OCI-M1 (cell line): ENCODE results near the gene PLK5.
"Not testable (repeated sequence)": the region's sequence is repeated elsewhere in the genome, so short reads cannot be mapped to it uniquely, and the experiment has no call there.

ENCODE experiments used
- DNase-seq: peaks from one replicate; lab custom pipeline; 2025; lab: John Stamatoyannopoulos, UW

PLK5 gene

GRCh38 chr19:1523412-1524286 lies at the start of gene PLK5:
Gene PLK5, plus strand, starts transcription at chr19:1524077. Its CDS starts 2,920 bp downstream, at chr19:1526997.
- DNase-seq = no peak

- DNase-seq = no peak
These were observed 49.0 kb upstream of the PLK5 start for GRCh38 chr19:1474765-1475351.

GRCh38 chr19:1475751-1476437 lies 48.0 kb upstream of the PLK5 start:
- no peak for DNase-seq

- DNase-seq = not testable (repeated sequence)
These were observed 46.8 kb upstream of the PLK5 start for GRCh38 chr19:1477056-1477455.

GRCh38 chr19:1478934-1479707 lies 44.8 kb upstream of the PLK5 start, which contains the start of gene C19orf25:
Gene C19orf25, minus strand, starts transcription at chr19:1479215. Its CDS starts 312 bp downstream, at chr19:1478903.
- DNase-seq = peak; percentile 94

- no peak for DNase-seq
These were observed 42.5 kb upstream of the PLK5 start for GRCh38 chr19:1481224-1481892.

- no peak for DNase-seq
These were observed 42.0 kb upstream of the PLK5 start for GRCh38 chr19:1481893-1482360.

- DNase-seq = no peak
These were observed 41.3 kb upstream of the PLK5 start for GRCh38 chr19:1482361-1483130.

GRCh38 chr19:1483131-1483978 lies 40.5 kb upstream of the PLK5 start:
- DNase-seq = no peak

GRCh38 chr19:1483979-1484428 lies 39.9 kb upstream of the PLK5 start:
- no peak for DNase-seq

GRCh38 chr19:1486720-1487575 lies 36.9 kb upstream of the PLK5 start:
- no peak for DNase-seq

GRCh38 chr19:1487576-1488281 lies 36.1 kb upstream of the PLK5 start:
- DNase-seq = no peak

- DNase-seq = no peak
These were observed 35.6 kb upstream of the PLK5 start for GRCh38 chr19:1488282-1488601.

- no peak for DNase-seq
These were observed 34.2 kb upstream of the PLK5 start for GRCh38 chr19:1489463-1490310.

- DNase-seq = peak; percentile 97
These were observed 33.4 kb upstream of the PLK5 start, which contains the start of gene PCSK4 for GRCh38 chr19:1490311-1491113. Gene PCSK4, minus strand, starts transcription at chr19:1490350. Its CDS starts 4 bp downstream, at chr19:1490346.
